Measurements from ENCODE around the gene CR1L. TPM values are rescaled to one million over a fixed set of nuclear protein-coding genes. Genes with fewer than 3 reads are reported as not detected.

Gene CR1L
- total and polyA plus RNA-seq, 2 of the 8 experiments (the other 6 are each of a cell fraction or from before 2014, with no cell fraction given): 0.39 TPM; not detected in 1

DNA sequence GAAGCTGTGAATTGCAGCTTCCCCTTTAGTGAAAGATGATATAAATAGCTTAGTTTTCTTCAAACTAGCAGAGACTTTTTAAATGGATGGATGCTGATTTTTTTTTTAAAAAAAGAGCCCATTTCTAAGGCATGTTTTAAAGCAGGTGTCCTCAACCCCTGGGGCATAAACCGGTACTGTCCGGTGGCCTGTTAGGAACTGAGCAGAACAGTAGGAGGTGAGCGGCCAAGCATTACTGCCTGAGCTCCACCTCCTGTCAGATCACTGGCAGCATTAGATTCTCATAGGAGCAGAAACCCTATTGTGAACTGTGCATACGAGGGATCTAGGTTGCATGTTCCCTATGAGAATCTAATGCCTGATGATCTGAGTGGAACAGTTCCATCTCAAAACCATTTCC lies 31.2 kb downstream of the CR1L start:
- WGBS, 2 experiments (ENCODE audit: extremely low coverage in 1 of 2, insufficient coverage in 1 of 2, insufficient read length in 1 of 2, insufficient replicate concordance in 2 of 2, low coverage in 1 of 2, low lambda C conversion rate in 2 of 2, missing lambda C conversion rate in 1 of 2): 98% methylated on average over 4 of the region's 4 CpGs; no CpG with 5 or more reads in 1 of the 2 experiments

More for the DNA sequence above, 31.2 kb downstream of the CR1L start:
- H2BK15ac ChIP-seq (ENCODE audit: low read length): no peak overlapping the region
- H3K9ac ChIP-seq (replicated peaks in 1 of 4; ENCODE audit: extremely low read depth in 1 of 4, low read depth in 3 of 4, low read length in 3 of 4): no peak overlapping the region
- no peak overlapping the region for H3K4me2 ChIP-seq (ENCODE audit: insufficient read depth in 1 of 2, low read depth in 2 of 2, low read length in 2 of 2)
- CTCF ChIA-PET (ENCODE audit: partially characterized antibody): interaction anchor here (0.6 to 1.8 kb wide), 7 partner anchors 22 to 682 kb away, joined by 3 to 6 read pairs (median 3); no protein-coding TSS in a partner anchor
- no peaks in the 10 kb centered on the region for H4K20me1 ChIP-seq (replicated peaks in 1 of 2; ENCODE audit: control insufficient read depth in 1 of 2, insufficient read depth in 2 of 2, low read length in 2 of 2)
- no peaks in the 10 kb centered on the region for H3K27me3 ChIP-seq (replicated peaks in 1 of 4; ENCODE audit: control insufficient read depth in 3 of 4, extremely low read depth in 1 of 4, insufficient read depth in 3 of 4, low read length in 3 of 4)
- H3K27ac ChIP-seq (ENCODE audit: low read depth, low read length): no peak overlapping the region
- no peak overlapping the region for H2BK120ac ChIP-seq (replicated peaks; ENCODE audit: low read depth, low read length)
- no peak overlapping the region for H3K4me3 ChIP-seq (ENCODE audit: extremely low read depth in 1 of 4, insufficient read depth in 2 of 4, low read depth in 3 of 4, low read length in 4 of 4)
- no peak for DNase-seq (ENCODE audit: low read depth in 1 of 2, low spot score in 2 of 2)
- H4K5ac ChIP-seq (ENCODE audit: insufficient read length, low read depth, low read length): no peak overlapping the region
- H2BK5ac ChIP-seq (ENCODE audit: low read depth, low read length): no peak overlapping the region
- no peak overlapping the region for H3K23ac ChIP-seq (ENCODE audit: insufficient read length)
- POLR2A ChIA-PET (ENCODE audit: partially characterized antibody): no interaction called here
- H3K79me2 ChIP-seq (ENCODE audit: control insufficient read depth in 1 of 2, insufficient read depth in 2 of 2, low read length in 2 of 2): no peaks in the 10 kb centered on the region
- no peak overlapping the region for H2AFZ ChIP-seq (ENCODE audit: low read length)
- H3K18ac ChIP-seq (ENCODE audit: extremely low read depth, low read length): no peak overlapping the region
- H2AK5ac ChIP-seq (ENCODE audit: low read depth, low read length): no peak overlapping the region
- H3K4me1 ChIP-seq (replicated peaks in 1 of 4; ENCODE audit: control insufficient read depth in 3 of 4, insufficient read depth in 4 of 4, low read length in 3 of 4): no peaks in the 10 kb centered on the region
- H2BK12ac ChIP-seq (ENCODE audit: low read depth, low read length): no peak overlapping the region
- H3K14ac ChIP-seq (ENCODE audit: insufficient read length): no peak overlapping the region
- no peaks in the 10 kb centered on the region for H3K79me1 ChIP-seq (ENCODE audit: low read depth, low read length)
- H3K23me2 ChIP-seq (ENCODE audit: low read depth, low read length): no peaks in the 10 kb centered on the region
- no peak for FAIRE-seq
- no peak overlapping the region for H3K4ac ChIP-seq (replicated peaks; ENCODE audit: insufficient read length, low read depth, low read length)
- TF ChIP-seq SIX5 (IDR thresholded peaks at IDR 0.05; ENCODE audit: low read depth, low read length): no peak
- TF ChIP-seq POU5F1 (IDR thresholded peaks at IDR 0.05; ENCODE audit: low read depth, low read length): no peak
- no peak for TF ChIP-seq YY1 (IDR thresholded peaks at IDR 0.05; ENCODE audit: low read depth, low read length)
- TF ChIP-seq BCL11A (IDR thresholded peaks at IDR 0.05; ENCODE audit: low read depth in 2 of 2, low read length in 2 of 2): no peak
- no peak for TF ChIP-seq FOSL1 (IDR thresholded peaks at IDR 0.05; ENCODE audit: insufficient read depth, low read depth, low read length)
- no peak for TF ChIP-seq CEBPB (IDR thresholded peaks at IDR 0.05; ENCODE audit: low read depth, low read length)
- no peaks in the 10 kb centered on the region for H3K9me3 ChIP-seq (ENCODE audit: insufficient read depth in 2 of 2, low read depth in 1 of 2, low read length in 1 of 2)
- H3K56ac ChIP-seq (replicated peaks; ENCODE audit: insufficient read length, low read depth, low read length): no peak overlapping the region
- no peak overlapping the region for H4K91ac ChIP-seq (replicated peaks; ENCODE audit: insufficient read length, low read length)
- H3K36me3 ChIP-seq (ENCODE audit: control insufficient read depth in 2 of 4, insufficient read depth in 4 of 4, low read length in 3 of 4): no peaks in the 10 kb centered on the region
- no peak overlapping the region for H4K8ac ChIP-seq (ENCODE audit: extremely low read depth, insufficient read depth, low read length)
- no peak overlapping the region for H2BK20ac ChIP-seq (ENCODE audit: low read length)
